GM12874 (cell line): ENCODE results near the gene PAGE2.

ENCODE experiments used
- CTCF ChIP-seq: IDR thresholded peaks from 2 replicates; pipeline ENCODE4 v1.5.1; 2011; ENCODE audit warnings: low read depth, mild to moderate bottlenecking, control low read depth, low read length, moderate library complexity; ENCODE audit not compliant: insufficient read depth

PAGE2 gene

DNA sequence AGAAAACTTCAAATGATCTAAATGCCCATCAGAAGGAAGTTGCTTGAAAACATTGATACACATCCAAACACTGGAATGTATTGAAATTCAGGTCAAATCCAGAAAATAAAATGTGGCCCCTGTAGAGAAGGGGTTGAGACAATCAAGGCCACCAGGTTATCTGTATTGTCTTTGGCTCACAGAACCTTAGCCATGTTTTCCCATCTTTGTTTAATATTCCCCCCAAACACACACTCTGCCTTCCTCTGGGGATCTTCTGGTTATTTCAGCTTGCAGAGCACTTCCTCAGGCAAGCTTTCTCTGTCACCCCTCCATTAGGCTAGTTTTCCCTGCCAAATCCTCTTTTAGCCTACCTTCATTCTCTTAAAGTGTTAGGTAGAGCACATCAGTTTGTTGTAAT is 30.5 kb downstream of the PAGE2 start:
- no peak for TF ChIP-seq CTCF

DNA sequence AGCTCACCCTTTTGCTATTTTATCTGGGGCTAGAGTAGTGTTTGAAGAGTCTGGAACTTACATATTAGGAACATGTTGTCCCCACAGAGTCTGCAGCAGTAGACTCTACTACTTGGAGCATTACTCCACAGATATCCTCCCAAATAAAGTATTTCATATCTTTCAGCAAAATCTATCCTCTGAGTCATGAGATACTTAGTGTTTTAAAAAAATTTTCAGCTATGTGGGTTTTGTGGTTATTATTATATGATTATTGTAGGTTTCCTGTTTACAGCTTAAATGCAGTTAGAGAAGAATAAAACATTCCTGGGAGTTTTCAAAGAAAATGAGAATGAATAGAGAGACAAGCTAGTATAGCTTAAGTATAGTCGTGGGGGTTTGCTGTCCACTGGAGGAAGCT is 30.9 kb downstream of the PAGE2 start:
- TF ChIP-seq CTCF = no peak

- no peak for TF ChIP-seq CTCF
Observed at GRCh38 chrX:55120761-55121358, 32.0 kb downstream of the PAGE2 start.

DNA sequence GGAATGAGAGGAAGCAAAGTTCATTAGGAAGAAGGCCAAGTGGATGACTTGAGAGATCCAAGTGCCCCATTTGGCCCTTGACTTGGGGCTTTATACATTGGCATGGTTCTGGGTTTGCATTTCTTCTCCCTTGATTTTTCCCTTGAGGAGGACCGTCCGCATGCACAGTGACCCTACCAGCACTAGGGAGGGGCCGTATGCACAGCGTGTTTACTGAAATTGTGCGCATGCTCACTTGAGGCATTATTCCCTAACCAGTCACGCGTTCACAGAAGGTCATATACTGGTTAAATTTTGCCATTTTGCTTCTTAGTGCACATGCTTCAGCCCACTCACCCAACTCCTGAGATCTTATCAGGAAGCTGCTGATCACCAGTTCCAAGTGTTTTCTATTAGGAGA is 35.1 kb downstream of the PAGE2 start:
- TF ChIP-seq CTCF = no peak

GRCh38 chrX:55127692-55128091 is 38.9 kb downstream of the PAGE2 start:
- no peak for TF ChIP-seq CTCF

DNA sequence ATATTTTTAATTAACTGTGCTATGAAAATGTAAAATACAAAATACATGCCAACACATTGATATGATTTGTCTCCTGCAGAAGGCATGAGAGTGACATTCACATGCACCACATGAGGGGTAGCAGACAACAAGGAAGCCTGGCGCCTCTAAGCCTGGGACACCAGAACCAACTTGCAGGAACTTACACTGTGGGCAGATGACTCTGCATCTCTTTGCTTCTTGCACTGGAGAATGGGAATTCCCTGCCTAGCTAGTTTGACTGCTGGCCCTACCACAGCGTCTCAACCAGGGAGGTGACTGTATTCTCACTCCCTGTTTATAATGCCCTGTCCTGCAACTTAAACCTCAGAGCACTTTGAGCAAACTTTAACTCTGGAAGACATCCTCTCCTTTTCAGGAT is 40.5 kb downstream of the PAGE2 start:
- TF ChIP-seq CTCF = no peak

DNA sequence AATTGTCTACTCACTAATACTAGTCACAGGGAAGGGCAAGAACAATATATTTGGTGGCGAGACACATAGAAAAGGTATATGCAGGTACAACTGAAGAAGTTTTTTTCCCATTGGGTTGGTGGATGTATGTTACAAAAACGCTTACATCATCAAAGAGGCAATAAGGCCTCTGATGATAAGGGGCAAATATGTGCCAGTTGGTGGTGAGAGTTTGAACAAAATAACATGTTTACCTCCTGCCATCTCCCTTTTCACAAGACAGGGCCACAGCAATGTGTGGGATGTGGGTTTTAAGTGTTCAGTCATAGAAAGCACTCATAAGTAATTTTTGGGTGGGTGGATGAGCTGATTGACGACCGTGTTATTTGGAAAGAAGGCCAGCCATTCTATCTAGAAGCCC is 41.7 kb downstream of the PAGE2 start:
- TF ChIP-seq CTCF = no peak
